ENCODE data around the gene HPRT1. TPM values are rescaled to one million over a fixed set of nuclear protein-coding genes. Genes with fewer than 3 reads are reported as not detected.

HPRT1 gene
- polyA plus RNA-seq, 1 donor (not counting 4 experiments of a cell fraction or from before 2014, with no cell fraction given), result 48.1 TPM

GRCh38 chrX:134457708-134458107, 2.3 kb upstream of the HPRT1 start:
- H2AFZ ChIP-seq (ENCODE audit: control insufficient read depth, low read length), result no peak overlapping the region
- no peaks in the 10 kb centered on the region for H4K20me1 ChIP-seq (ENCODE audit: control insufficient read depth, extremely low read depth, insufficient read depth, low read length)
- H3K9me1 ChIP-seq (ENCODE audit: control insufficient read depth, extremely low read depth, insufficient read depth, low read length), result no peaks in the 10 kb centered on the region
- H3K4me2 ChIP-seq (ENCODE audit: control insufficient read depth, extremely low read depth, insufficient read depth, low read depth, low read length), result no peak overlapping the region
- TF ChIP-seq CTCF (optimal IDR thresholded peaks at IDR 0.05 in 1 of 3, IDR thresholded peaks at IDR 0.05 in 1 of 3, conservative IDR thresholded peaks at IDR 0.05 in 1 of 3; ENCODE audit: extremely low read depth in 1 of 3, insufficient read depth in 2 of 3, low read length in 3 of 3) (no peak), EZH2 (IDR thresholded peaks at IDR 0.05; ENCODE audit: low read length) (no peak)
- no peaks in the 10 kb centered on the region for H3K27me3 ChIP-seq (ENCODE audit: control insufficient read depth, extremely low read depth, insufficient read depth, low read length)
- H3K4me3 ChIP-seq (ENCODE audit: control insufficient read depth in 2 of 3, extremely low read depth in 1 of 3, insufficient read depth in 2 of 3, low read depth in 1 of 3, low read length in 3 of 3), result no peak overlapping the region
- dilution Hi-C loops (cut with MboI; ENCODE audit: extremely low pct_ligation_motif_present, low sequenced_read_pairs), result no loop called here
- no peak overlapping the region for H3K27ac ChIP-seq (ENCODE audit: control insufficient read depth, insufficient read depth, low read length)
- FAIRE-seq (no peak), DNase-seq (ENCODE audit: low read depth, low spot score) (no peak)
- no peaks in the 10 kb centered on the region for H3K9me3 ChIP-seq (ENCODE audit: control insufficient read depth, low read depth, low read length)
- H3K9ac ChIP-seq (ENCODE audit: control insufficient read depth, extremely low read depth, insufficient read depth, low read length), result no peak overlapping the region
- H3K79me2 ChIP-seq (ENCODE audit: control insufficient read depth, insufficient read depth, low read length), result peaks cover 11% of the 10 kb centered on the region
- H3K4me1 ChIP-seq (ENCODE audit: control insufficient read depth, extremely low read depth, insufficient read depth, low read length), result peaks cover 1% of the 10 kb centered on the region
- H3K36me3 ChIP-seq (ENCODE audit: control insufficient read depth in 2 of 2, extremely low read depth in 1 of 2, insufficient read depth in 2 of 2, low read length in 2 of 2), result no peaks in the 10 kb centered on the region

- Histone ChIP-seq H3K9me3 (ENCODE audit: control insufficient read depth, low read depth, low read length) (no peaks in the 10 kb centered on the region), H3K36me3 (ENCODE audit: control insufficient read depth in 2 of 2, extremely low read depth in 1 of 2, insufficient read depth in 2 of 2, low read length in 2 of 2) (no peaks in the 10 kb centered on the region), H3K4me2 (ENCODE audit: control insufficient read depth, extremely low read depth, insufficient read depth, low read depth, low read length) (peak overlapping the region; percentile 58), H3K9ac (ENCODE audit: control insufficient read depth, extremely low read depth, insufficient read depth, low read length) (peak overlapping the region; percentile 61), H3K9me1 (ENCODE audit: control insufficient read depth, extremely low read depth, insufficient read depth, low read length) (no peaks in the 10 kb centered on the region), H3K27me3 (ENCODE audit: control insufficient read depth, extremely low read depth, insufficient read depth, low read length) (no peaks in the 10 kb centered on the region), H3K4me1 (ENCODE audit: control insufficient read depth, extremely low read depth, insufficient read depth, low read length) (no peaks in the 10 kb centered on the region), H4K20me1 (ENCODE audit: control insufficient read depth, extremely low read depth, insufficient read depth, low read length) (no peaks in the 10 kb centered on the region), H2AFZ (ENCODE audit: control insufficient read depth, low read length) (peak overlapping the region; percentile 78), H3K27ac (ENCODE audit: control insufficient read depth, insufficient read depth, low read length) (peak overlapping the region; percentile 54), H3K4me3 (ENCODE audit: control insufficient read depth in 2 of 3, extremely low read depth in 1 of 3, insufficient read depth in 2 of 3, low read depth in 1 of 3, low read length in 3 of 3) (peak overlapping the region; percentile 25 to 57 (median 49)), H3K79me2 (ENCODE audit: control insufficient read depth, insufficient read depth, low read length) (peaks cover 27% of the 10 kb centered on the region)
- dilution Hi-C loops (cut with MboI; ENCODE audit: extremely low pct_ligation_motif_present, low sequenced_read_pairs), result no loop called here
- DNase-seq (ENCODE audit: low read depth, low spot score) (no peak), FAIRE-seq (no peak)
- TF ChIP-seq EZH2 (IDR thresholded peaks at IDR 0.05; ENCODE audit: low read length) (no peak), CTCF (optimal IDR thresholded peaks at IDR 0.05 in 1 of 3, IDR thresholded peaks at IDR 0.05 in 1 of 3, conservative IDR thresholded peaks at IDR 0.05 in 1 of 3; ENCODE audit: extremely low read depth in 1 of 3, insufficient read depth in 2 of 3, low read length in 3 of 3) (no peak)
Measured at GRCh38 chrX:134459683-134460004, 321 bp upstream of the HPRT1 start.
